Hematopoietic multipotent progenitor cell (in vitro differentiated cells): ENCODE results near the gene VPS37B. TPM values are rescaled to one million over a fixed set of nuclear protein-coding genes. Genes with fewer than 3 reads are reported as not detected.
"Not testable (repeated sequence)": the region's sequence is repeated elsewhere in the genome, so short reads cannot be mapped to it uniquely, and the experiment has no call there.

ENCODE experiments used
- DNase-seq, 3 donors: peaks; one replicate each; pipeline ENCODE4 v3.0.0-alpha.2; 2011 to 2015; ENCODE audit warnings: low read depth in 2 of 3, low spot score in 2 of 3
- total RNA-seq: library from RNA; depleted of rRNA; stranded (reverse); fragments of >200 nt; gene quantifications from one replicate; pipeline ENCODE4 v1.2.3, GENCODE V29; 2012

VPS37B gene
- total RNA-seq: 105 TPM

DNA sequence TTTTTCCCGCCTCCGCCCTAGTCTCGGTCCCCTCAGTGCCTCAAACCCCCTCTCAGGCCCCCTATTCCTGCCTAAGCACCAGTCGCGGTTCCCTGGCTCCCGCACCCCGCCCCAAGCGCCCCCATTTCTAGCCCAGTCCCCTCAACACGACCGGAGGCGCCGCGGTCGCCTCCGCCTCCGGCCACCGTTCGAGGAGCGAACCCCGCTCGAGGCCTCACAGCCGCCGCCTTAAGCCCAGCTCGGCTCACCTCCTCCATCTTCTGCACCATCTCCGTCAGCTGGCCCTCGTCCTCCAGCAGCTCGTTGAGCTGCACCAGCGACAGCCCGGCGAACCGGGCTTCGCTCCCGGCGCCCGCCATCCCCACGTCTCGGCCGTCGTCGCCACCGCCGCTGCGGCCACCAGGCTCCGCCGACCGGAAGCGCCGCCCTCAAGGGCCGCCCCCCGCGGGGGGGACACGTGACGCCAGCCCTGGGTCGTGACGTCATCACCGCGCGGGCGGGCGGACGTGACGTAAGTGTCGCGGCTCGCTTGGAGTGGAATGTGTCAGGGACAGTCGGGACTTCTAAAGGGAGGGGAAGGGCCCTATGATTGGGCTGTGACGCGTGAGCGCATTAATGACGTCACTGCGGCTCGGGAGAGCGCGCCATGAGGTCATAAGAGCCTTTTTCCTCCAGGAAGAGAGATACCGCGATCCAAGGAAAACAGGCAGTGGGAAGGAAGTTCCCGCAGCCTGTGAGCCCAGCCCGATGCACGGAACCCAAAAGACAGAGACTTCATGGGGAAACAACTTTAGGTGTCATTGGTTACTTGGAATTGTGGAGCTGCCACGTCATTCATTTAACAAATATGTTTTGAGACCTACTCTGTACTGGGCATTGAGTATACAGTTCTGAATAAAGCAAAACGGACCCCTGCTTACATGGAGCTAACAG is at the start of gene VPS37B:
Gene VPS37B (minus strand): TSS at position 421 of the 933 bp plus-strand sequence. CDS start 62 bp downstream, at position 359.
- peak; percentile 90 to 92 (median 91) for DNase-seq

DNA sequence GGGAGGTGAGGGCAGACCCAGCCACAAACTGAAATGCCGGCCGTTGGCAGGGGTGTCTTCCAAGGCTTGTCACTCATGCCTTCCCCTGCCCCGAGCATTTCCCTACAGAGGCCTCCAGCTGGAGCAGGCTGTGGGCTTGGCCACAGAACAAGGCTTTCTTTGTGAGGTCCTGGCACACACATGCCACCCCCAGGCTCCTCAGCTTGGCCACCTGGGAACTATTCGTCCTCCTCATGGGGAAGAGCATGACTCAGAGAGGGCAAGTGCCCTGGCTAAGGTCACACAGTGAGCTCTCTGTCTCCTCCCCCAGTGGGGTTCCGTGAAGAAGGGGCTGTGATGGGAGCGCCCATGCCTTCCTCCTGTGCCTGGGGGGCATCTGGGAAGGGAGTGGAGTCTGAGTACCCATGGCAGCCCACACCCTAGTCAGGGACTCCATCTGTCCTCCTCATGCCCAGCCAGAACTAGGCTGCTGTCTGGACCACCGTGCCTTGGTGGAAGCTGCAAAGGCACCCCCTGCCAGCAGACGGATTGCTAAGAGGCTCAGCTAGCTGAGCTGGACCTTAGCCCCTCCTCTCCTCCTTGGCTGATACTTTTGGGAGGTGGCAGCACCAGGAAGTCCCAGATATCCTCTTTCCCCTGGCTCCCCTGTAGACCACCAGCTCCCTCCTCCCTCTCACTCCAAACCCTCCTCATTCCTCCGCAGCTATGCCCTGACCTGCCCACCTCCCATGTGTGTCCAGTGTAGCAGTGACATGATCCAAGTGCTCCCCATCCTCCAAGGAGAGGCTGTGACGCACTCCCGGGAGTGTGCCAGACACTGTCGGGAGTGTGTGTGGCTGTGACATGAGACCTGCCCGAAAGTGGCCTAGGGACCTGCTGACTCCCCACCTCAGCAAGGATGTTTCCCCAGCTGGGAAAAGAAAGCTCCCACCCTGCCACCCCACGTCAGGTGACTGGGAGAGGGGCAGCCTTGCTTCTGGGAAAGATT is 49.0 kb upstream of the VPS37B start:
- DNase-seq: no peak

DNA sequence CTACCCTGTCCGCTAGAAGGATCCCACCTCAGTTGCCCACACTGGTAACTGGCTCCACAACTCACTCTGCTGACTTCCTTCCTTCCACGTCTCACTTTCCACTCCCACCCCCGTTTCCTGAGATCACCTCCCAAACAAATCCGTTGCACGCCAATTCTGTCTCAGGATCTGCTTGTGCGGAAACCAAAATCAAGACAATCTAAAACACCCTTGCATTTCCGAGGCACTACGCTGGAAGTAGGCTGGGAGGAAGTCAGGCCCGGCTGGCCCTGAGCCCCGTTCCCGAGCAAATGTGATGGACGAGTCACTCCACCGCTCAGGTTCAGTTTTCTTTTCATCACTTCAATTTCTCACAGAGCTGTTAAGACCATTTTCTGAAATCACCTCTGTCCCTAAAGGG is 47.3 kb upstream of the VPS37B start:
- DNase-seq: peak in 1 of 3 donors; percentile 33

GRCh38 chr12:122942637-122943036 is 46.7 kb upstream of the VPS37B start:
- DNase-seq: no peak

DNA sequence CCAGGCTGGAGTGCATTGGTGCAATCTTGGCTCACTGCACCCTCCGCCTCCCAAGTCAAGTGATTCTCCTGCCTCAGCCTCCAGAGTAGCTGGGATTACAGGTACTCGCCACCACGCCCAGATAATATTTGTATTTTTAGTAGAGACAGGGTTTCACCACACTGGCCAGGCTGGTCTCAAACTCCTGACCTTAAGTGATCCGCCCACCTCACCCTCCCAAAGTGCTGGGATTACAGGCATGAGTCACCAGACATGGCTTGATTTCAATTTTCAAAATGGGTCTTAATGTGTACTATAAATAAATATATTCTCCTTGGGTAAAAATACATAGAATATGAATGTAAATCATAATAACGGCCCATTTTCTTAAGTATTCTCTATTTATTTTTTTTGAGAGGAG is 45.4 kb upstream of the VPS37B start:
- not testable (repeated sequence) for DNase-seq

- no peak for DNase-seq
These were observed 43.2 kb upstream of the VPS37B start for GRCh38 chr12:122939125-122939524.

- no peak for DNase-seq
These were observed 41.7 kb upstream of the VPS37B start for GRCh38 chr12:122937622-122938091.

DNA sequence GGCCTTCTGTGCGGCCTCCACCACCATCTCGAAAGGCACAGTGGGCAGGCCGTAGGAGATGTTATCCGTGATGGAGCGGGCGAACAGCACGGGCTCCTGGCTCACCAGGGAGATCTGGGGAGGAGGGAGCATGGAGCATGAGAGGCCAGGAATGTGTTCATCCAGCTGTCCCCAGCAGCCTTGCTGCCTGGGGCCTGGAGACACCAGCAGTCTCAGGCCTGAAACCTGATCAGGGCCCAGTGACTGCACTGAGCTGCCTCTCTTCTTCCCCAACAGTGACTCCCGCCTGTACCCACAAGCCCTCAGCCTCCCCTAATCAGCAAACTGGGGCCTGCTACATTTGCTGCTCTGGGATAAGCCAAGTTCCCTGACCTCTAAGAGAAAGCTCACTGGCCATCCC is 39.4 kb upstream of the VPS37B start:
- no peak for DNase-seq

DNA sequence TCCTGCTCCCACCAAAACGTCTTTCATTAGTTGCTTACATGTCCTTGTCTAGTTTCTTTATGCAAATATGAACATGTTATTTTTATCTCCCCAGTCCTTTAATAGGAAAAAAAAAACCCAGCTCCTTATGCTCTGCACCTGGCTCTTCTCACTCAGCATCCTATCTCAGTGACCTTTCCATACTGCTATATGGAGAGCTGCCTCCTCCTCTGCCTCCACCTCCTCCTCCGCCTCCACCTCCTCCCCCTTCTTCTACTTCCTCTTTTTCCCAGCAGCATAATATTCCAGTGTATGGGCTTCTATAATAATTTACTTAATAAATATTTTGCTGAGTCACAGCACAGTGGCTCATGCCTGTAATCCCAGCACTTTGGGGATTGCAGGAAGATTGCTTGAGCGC is 38.8 kb upstream of the VPS37B start:
- no peak for DNase-seq

GRCh38 chr12:122932207-122932606 is 36.3 kb upstream of the VPS37B start:
- no peak for DNase-seq

DNA sequence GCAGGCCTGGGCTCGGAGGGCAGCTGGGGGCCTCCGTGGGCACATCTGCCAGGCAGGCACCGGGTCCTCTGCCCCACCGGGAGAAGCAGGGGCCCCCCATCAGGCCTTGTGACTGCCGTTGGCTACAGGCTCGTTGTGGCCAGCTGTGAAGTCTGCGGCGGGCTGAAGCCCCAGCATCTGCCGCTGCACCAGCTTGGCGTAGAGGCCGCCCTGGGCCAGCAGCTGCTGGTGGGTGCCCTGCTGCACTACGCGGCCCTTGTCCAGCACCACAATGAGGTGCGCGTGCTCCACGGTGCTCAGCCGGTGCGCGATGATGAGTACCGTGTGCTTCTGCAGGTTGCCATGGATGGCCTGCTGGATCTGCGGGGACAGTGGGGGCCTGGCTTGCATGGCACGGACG is 33.9 kb upstream of the VPS37B start:
- DNase-seq: no peak

DNA sequence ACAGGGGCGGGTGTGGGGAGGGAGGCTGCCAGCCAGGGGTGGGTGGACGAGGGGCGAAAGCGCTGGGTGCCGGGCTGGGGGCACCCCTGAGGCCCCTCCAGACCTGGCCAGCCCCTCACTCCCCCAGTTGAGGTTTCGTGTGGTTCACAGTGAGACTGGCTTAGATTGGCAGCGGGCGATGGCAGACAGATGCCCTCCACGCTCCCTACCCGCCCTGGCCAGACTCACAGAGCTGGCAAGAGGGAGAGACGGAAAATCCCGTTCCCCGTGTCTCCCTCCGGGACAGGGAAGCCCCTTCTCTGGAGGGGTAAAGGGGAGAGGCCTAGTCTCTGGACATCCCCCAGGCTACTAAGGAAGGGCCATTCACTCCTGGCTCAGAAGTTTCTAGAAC is 33.2 kb upstream of the VPS37B start:
- no peak for DNase-seq

DNA sequence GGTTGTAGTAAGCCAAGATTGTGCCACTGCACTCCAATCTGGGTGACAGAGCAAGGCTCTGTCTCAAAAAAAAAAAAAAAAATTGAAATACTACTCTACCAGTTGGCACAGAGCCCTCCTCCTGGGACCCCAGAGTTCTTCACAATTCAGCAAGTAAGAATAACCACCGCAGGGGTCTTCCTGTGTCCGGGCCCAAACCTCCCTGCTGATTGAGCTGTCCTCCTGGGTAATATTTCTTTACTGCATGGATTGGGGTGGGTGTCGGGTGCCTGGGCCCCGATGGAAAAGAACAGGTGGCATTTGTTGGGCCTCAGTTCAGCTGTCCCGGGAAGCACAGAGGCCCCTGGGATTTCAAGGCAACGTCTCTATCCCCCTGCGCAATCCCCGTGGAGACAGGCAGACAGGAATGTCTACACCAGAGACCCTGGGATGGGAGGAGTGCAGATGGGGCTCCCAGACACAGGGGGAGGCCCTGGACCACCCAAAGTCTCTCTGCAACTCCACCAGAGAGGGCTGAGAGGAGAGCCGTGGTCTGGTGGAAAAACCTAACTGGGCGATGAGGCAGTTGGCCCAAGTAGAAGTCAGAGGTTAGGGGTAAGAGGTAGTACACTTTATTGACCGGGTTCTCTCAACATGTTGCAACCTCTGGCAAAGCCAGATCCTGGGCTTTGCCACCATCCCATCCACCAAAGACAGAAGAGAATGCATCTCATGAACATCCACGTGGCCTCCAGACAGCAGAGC is 32.7 kb upstream of the VPS37B start:
- DNase-seq: no peak

DNA sequence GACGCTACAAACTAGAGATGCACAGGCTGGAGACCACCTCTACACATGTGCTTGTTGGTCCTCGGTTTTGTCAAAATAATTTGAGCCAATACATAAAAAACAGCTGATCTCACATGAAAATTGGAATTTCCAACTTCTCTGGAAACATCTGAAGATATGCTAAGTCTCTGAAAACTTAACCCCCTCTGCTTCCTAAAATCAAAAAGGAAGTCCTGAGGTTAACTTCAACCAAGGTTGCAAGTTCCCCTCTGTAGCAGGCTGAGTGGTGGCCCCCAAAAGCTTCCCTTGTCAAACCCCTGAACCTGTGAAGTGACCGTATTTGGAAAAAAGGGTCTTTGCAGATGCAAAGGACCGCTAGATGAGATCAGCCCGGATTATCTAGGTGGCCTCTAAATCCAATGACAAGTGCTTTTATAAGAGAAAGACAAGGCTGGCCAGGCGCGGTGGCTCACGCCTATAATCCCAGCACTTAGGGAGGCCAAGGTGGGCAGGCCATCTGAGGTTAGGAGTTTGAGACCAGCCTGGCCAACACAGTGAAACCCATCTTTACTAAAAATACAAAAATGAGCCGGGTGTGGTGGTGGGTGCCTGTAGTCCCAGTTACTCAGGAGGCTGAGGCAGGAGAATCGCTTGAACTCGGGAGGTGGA is 32.0 kb upstream of the VPS37B start:
- peak in 1 of 3 donors; percentile 48 for DNase-seq

GRCh38 chr12:122921917-122922316 is 26.0 kb upstream of the VPS37B start:
- no peak for DNase-seq

GRCh38 chr12:122920687-122921086 is 24.8 kb upstream of the VPS37B start:
- DNase-seq: no peak

DNA sequence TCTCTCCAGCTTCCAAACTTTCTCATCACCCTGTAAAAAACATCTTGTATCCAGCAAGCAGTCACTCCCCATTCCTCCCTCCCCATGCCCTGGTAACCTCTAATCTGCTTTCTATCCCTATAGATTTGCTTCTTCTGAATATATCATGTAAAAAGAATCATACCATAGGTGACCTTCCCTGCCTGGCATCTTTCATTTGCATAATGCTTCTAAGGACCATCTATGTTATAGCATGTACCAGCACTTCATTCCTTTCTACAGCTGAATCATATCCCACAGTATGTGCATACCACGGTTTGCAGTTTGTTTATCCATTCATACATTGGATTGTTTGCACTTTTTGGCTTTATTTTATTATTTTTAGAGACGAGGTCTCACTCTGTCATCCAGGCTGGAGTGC is 22.9 kb upstream of the VPS37B start:
- DNase-seq: no peak

DNA sequence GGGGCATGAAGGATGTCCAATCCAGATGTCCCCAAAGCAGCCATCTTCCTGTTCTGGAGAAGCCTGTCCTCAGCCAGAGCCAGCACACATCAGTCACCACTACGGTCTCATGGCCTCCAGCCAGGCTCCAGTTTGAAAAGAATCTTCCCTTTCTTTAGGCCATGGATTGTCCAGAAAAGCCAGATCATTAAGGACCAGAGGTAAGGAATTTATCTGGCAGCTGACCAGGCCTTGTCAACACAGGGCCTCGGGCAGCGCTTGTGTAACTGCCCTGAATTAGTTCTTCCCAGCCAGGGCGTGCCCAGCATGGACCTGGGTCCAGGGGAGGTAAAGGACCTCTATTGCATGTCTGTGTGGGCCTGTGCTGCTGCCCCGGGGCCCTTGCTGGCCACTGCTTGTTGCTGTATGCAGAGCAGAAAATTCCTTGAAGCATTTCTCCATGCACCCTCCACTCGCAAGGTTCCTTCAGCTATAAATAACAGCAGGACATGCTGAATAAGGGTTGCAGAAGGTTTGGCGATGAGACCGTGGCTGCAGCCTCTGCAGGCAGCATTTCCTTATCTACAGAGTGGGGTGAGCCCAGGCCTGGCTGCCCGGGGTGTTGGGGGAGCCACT is 21.7 kb upstream of the VPS37B start:
- DNase-seq: no peak

DNA sequence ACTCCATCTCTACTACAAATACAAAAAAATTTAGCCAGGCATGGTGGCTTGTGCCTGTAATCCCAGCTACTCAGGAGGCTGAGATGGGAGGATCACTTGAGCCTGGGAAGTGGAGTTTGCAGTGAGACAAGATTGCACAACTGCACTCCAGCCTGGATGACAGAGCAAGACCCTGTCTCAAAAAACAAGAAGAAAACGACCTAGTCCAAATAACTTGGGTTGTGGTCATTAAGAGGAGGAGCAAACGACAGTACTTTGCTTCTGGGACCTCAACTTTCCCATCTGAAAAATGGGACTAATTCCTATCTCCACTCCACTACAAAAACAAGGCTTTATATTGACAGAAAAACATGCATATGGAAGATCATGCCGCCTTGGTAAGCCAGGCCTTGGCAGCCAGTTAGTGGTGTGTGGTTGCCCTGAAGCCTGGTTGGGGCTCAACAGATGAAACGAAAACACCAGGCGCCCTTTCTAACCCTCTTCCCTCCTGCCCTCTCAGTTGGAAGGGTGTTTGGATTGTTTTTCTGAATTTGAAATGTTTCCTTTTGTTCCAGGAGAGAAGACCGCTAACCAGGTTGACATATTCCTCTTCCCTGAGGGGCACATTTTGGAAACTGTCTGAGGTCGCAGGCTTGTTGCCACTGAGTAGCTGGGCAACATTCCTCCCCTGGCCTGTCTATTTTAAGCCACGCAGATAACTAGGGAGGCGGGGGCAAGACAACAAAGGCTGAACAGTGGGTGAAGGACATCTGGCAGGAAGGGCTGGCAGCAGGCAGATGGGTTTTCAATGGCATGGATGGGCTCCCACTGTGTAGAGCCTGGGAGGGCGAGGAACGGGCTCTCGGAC is 13.7 kb upstream of the VPS37B start:
- no peak for DNase-seq
